NCI-H1092 (cell line): ENCODE results near the gene ZC3H4.
"Not testable (repeated sequence)": the region's sequence is repeated elsewhere in the genome, so short reads cannot be mapped to it uniquely, and the experiment has no call there.

ENCODE experiments used
- DNase-seq: peaks from one replicate; lab custom pipeline; 2025; lab: John Stamatoyannopoulos, UW

Gene ZC3H4

DNA sequence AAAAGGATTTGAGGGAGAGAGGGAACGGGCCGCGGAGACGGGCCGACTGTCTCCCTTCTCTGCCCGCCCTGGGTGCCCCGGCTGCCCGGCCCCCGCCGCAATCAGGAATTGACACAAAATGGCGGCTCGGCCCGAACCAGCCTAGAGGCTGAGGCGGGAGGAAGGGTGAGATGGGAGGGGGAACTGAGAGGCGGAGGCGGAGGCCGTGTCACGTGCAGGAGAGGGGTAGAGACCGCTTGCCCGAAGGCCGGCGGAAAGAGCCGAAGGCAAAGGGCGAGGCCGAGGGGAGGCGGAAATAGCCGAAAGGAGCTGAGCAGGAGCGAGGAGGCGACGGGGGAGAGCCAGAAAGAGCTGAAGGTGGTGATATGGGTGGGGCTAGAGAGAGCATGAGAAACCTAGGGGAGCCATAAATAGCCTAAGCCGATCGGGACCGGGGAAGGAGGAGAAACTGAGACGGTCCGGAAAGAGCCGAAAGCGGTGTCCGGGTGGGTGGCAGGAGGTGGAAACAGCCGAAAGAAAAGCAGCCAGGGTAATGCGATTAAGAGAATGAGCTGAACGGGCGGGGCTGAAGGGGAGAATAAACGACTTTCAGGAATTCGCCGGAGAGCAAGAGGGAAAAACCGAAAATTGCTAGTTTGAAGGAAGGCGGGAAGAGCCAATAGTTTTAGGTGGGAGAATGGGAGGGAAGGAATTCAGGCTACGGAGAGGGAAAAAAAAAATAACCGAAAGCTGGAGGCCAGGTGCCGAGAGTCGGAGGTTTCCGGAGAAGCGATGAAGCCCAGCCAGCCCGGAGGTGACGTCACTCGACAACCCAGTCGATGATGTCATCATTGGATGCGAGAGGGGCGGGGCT is at the start of gene ZC3H4:
Gene ZC3H4, minus strand, starts transcription at position 780 of the 853 bp plus-strand sequence. CDS start 1,192 bp downstream, outside the sequence.
- peak; percentile 97 for DNase-seq

DNA sequence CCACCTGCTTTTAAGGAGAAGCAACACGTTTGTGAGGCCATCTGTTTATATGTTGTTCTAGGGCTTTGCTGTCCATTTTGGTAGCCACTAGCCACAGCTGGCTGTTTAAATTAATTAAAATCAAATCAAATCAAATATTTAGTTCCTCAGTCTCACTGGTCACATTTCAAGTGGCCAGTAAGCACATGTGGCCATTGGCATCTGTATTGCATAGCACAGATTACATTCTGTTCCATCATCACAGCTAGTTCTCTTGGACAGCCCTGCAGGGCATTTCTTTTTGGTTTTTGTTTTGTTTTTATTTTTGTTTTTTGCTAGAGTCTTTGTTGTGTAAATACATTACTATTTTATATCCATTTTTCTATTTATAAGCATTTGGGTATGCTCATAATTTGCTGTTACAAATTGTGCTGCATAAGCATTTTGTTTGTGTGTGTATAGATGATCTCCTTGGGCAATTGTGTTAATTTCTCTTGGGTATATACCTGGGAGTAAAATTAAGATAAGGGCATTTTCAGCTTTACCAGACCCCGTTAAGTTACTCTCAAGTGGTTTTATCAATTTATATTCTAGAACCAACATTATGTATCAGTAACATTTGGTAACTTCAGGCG is 48.4 kb upstream of the ZC3H4 start:
- DNase-seq: no peak

DNA sequence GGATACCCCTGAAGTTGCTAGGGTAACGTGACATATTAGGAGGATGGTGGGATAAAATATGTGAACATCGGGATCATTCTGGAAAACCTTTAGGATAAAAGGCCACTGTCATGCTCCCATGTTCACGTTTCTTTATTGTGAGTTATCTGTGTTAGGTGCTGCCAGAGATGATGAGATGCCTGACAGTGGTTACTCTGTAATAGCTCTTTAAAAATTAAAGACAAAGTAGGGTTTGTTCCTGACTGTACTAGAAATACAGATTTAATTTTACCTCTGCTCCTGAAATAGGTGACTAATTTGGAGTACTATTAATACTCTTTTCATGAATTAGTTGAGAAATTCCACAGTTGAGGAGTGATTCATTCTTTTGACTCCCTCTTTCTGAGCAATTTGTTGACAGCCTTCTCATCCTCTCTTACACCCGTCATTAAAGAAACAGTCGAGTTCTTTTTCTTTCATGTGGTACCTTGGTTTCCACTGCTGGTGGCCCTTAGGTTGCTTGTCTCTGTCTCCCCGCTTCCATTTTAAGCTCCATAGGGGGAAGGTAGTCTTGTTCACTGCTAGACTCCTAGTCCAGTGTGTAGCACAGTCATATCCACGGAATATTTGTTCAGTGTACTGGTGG is 45.4 kb upstream of the ZC3H4 start:
- DNase-seq: no peak

DNA sequence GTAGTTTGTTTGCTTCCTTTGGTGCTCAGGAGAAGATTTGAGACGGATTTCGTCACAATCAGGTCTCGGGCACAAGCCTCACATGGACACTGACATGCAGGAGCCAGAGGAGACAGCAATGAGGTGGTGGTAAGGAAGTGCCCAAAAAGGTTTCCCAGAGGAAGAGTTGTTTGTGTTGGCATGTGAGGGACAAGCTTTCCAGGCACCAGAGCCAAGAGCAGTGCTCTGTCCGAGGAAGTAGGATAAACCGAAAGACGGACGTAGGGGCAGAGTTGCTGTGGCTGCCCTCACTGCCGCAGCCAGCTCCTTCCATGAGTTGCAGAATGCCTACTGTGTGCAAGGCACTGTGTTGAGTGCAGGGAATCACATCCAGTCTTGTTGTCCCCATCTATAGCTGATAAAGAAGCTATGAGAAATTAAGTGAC is 44.8 kb upstream of the ZC3H4 start:
- DNase-seq: no peak

DNA sequence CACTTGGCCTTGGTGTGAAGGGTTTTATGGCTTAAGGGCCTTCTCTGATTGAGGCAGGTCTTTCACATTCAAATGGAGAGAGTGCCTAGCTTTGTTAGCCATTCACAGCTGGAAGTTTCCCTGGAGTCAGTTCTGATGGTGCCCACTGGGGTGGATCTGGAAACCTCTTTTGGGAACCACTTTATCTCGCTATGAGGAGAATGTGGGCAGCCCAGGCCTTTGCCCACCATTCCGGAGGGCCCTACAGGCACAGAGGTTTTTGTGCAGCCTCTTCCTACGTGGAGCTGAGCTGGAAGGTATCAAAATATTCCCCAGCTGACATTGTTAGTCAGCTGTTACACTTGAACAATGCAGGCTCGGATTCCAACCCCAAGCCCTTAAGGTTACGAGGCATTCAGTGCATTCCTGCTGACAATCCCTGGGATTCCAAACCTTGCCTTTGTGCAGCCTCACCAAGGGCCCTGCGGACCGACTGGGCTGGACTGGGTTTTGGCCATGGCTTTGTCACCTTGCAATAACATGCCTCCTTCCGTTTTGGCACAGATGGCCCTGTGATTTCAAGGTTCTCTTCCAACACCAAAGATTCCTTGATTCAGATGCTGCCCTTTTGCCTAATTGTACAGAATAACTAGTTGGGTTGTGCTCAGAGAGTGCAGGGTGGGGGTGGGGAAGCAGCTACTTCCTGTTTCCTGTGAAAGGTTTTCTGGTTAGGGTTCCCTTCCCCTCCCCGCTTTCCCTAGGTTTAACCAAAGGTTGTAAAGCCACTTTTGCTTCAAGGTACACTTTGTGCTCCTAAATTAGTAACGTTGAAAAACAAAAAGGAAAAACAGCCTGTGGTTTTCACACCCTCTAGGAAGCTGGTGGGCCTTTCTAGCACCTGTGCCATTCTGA is 44.1 kb upstream of the ZC3H4 start:
- no peak for DNase-seq

DNA sequence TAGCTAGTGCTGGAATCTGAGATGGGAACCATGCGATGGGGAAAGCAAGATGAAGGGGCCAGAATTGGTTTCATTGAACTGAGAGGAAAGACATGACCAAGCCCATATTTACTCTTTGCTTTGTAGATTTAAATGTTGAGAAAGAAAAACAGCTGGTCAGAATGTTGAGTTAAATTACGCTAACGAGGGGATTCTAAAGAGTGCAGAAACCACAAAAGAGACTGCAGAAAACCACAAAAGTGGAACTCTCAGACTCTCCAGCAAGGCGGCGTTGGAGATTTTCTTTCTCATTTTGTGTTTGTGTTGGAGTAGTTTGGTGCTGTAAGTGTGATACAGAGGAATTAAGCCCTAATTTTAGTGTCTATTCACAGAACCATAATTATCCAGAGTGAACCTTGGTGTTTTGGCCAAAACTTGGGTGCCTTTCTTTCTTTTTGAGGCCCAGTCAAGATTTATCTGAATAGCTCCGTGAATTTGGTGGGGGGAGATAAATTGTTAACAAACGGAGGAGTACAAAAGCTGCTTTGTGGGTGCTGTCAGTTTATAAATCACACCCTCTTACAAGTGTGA is 43.4 kb upstream of the ZC3H4 start:
- DNase-seq: no peak

DNA sequence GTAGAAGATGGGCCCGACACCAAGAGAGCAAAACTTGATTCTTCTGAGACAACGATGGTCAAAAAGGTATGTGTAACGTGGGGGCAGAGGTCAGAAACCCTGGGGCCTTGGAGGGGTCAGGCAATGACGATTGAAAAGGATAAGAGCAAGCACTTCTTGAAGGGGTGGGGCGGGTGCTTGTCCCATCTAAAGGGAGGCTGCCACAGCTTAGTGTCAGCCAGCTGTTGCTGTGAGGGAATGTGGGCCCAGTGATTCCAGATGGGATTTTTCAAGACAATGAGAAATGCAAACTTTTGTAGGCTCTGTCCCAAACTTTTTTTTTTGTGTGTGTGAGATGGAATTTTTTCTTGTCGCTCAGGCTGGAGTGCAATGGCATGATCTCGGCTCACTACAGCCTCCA is 41.6 kb upstream of the ZC3H4 start:
- DNase-seq: no peak

DNA sequence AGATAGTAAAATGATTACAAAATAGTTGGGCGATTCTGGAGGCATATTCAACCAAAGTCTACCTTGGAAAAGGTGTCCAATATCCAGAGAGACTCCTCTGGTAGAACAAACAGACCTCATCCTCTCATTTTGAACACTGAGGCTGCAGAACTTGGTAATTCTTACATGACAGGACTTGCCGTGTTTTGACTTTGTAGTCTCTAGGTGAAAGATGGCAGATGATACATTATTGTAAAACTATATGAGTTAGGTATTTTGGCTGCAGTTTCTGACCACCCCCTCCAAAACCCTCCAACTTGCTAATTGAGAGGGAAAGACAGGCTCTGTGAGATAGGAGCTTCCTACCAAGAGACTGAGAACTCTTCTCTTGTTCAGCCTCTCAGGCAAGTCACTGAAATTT is 39.7 kb upstream of the ZC3H4 start:
- DNase-seq: no peak

DNA sequence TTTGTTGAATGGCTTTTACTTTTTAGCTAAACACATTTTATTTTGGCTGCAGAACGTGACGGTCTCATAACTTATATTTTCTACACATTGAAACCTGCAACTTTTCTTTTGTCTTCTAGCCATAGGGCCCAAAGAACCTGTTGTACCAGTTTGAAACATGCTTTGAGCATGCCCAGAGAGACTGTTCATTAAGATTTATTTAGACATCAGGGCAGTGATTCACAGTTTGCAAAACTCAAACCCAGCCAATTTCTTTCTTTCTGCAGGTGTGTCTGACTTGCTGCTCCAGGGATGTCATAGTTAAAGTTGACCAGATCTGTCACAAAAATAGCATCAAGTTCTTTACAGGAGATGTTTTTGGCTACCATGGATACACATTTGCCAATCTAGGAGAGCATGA is 39.1 kb upstream of the ZC3H4 start:
- no peak for DNase-seq

DNA sequence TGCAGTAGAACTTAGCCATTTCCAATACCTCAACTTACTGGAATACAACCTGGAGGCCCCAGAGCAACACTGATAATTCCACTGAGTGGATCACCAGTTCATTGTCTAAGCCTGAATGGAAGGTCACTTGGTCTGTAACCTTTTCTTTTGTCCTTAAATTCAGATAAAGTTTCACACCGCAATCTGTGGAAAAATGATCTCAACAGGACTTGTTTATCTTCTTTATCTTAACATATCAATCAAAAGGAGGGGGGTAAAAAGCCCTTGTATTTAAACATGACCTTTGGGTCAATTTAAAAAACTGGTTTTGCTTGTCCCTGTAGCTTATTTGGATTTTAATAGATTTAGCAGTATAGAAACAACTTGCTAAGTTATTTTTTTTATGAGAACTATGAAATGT is 38.6 kb upstream of the ZC3H4 start:
- no peak for DNase-seq

DNA sequence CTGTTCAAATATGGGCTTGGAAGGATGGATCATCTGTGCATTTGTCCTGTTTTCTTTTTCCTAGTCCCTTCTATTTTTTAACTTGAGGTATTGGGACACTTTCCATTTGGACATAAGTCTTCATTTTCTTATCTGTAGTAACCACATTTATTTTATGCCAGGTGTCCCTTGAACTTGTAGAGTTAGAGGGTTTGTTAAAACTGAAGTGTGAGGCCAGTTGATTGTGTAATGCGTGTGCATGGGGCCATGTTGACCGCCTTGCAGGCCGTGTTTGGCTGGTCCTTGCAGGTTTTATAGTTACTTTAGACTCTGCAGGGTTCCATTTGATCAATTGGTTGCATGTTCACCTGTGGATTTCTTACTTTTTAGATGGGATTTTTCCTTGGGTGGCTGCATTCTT is 38.1 kb upstream of the ZC3H4 start:
- DNase-seq: no peak

DNA sequence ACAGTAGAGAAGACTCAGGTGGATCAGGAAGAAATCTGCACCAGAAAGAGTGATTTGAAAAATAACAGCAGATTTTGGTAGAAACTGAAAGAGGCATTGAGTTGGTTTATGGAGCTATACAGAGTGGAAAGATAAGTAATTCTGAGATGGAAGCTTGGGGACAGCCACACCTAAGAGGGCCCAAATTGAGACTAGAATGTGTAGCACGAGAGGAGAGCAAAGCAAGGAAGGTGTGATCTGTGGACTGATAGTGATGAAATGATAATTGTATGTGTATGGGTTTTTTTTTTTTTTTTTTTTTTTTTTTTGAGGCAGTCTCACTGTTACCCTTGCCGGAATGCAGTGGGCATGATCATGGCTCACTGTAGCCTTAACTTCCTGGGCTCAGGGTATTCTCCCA is 33.3 kb upstream of the ZC3H4 start:
- DNase-seq: no peak

DNA sequence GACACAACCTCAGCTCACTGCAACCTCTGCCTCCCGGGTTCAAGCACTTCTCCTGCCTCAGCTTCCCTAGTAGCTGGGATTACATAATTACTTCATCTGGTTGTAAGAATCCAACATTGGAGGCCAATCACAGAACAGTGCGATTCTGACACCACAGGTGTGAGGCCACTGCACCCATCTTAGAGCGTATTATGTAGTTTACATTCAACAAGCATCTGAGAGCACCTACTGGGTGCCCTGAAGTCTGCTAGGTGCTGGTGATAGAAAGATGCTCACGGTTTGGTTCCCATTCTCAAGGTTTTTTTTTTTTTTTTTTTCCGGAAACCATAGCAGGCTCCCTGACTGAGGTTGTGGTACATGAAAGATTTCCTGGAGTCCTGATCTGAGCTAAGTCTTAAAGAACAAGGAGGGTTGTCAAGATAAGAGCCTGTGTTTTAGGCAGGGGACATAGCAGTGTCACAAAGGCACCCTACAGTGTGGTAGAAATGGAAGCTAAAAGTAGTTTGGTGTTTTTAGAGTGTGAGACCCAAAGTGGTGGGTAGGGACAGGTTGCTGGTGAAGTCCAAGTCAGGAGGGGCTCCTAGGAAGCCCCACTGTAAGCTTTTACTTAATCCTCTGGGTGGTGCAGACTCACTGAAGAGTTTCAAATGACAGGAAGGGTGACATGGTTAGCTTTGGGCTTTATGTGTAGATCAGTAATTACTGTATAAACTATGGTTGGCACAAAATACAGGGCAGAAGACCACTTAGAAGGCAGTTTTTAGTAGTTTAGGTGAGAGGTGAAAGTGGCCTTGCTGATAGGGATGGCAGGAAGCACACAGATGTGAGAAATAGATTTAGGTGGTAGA is 32.3 kb upstream of the ZC3H4 start:
- no peak for DNase-seq

DNA sequence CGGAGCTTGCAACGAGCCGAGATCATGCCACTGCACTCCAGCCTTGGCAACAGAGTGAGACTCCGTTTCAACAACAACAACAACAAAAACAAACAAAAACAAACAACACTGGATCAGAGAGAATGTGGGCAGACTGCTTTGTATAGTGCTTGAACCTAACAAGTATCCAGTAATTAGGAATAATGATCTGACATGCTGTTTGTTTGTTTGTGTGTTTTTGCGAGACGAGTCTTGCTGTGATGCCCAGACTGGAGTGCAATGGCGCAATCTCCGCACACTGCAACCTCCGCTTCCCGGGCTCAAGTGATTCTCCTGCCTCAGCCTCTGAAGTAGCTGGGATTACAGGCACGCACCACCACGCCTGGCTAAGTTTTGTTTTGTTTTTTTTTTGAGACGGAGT is 31.1 kb upstream of the ZC3H4 start:
- no peak for DNase-seq

DNA sequence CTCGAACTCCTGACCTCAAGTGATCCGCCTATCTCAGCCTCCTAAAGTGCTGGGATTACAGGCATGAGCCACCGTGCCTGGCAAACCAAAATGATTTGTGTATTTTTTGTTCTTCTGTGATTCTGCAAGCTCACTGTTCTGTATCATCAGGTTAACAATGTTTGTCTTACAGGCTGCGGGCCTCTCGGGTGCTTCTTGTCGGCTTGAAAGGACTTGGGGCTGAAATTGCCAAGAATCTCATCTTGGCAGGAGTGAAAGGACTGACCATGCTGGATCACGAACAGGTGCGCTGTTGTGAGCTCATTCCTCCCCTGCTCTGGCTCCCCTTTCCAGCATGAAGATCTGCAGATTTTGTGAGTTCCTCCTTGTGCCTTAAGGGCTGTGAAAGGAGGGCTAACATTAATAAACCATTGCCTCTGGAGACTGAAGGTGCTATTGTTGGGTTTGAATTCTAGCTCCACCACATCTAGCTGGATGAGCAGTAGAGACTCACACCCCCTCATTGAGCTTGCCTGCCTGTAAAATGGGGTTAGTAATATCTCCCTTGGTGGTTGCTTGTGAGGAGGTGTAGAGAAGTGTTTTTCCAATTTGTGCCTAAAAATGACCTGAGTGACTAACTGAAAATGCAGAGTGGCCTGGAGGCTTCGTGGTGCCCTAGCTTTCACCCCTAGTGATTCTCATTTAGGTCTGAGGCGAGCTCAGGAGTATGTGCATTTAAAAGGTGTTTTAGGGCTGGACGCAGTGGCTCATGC is 29.9 kb upstream of the ZC3H4 start:
- no peak for DNase-seq

DNA sequence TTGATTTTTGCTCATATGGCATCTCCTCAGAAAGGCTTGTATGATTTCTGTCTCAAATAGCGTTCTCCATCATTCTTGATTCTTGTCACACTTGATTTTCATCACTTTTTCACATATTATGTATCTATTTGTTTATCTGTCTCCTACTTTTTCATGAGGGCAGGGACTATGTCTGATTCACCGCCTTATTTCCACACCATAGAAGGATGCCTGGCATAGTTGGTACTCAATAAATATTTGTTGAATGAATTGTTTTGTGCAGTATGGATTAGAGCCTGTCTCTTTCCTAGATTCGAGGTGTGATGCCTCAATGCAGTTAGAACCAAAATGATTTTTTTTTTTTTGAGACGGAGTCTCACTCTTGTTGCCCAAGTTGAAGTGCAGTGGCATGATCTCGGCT is 29.2 kb upstream of the ZC3H4 start:
- no peak for DNase-seq

DNA sequence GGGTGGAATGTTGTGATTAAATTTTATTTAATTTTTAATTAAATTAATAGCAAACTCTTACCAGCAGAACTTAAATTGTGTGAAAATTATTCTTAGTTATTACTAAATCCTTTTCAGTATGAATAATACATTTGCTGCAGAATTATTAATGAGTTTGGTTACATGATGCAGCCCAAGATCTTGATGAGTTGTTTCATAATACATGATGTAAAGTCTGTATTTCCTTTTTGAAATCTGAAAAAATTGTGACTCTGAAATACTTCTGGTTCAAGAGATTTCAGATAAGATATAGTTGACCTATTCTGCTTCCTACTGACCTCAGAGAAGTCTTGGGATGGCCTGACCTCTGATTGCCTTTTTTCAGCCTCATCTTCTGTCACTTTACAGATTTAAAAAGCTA is 28.1 kb upstream of the ZC3H4 start:
- no peak for DNase-seq

DNA sequence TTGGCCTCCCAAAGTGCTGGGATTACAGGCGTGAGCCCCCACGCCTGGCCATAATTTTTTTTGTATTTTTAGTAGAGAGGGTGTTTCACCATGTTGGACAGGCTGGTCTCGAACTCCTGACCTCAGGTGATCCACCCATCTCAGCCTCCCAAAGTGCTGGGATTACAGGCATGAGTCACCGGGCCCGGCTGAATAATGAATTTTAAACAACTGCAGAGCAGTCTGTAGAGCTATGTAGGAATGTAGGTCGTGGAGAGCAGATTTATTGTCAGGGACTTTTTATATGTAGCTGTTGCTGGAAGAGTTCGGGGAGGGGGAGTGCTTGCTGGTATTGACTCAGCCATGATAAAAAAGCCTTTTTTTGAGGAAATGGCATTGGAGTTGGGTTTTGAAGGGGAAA is 27.7 kb upstream of the ZC3H4 start:
- not testable (repeated sequence) for DNase-seq

DNA sequence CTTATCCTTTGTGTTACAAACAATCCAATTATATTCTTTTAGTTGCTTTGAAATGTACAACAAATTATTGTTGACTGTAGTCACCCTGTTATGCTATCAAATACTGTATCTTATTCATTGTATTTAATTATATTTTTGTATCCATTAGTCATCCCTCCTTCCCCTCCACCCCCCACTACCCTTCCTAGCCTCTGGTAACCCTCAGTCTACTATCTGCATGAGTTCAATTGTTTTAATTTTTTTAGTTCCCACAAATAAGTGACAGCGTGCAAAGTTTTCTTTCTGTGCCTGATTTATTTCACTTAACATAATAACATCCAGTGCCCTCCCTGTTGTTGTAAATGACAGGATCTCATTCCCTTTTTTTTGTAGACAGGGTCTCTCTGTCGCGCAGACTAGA is 21.6 kb upstream of the ZC3H4 start:
- DNase-seq: no peak

DNA sequence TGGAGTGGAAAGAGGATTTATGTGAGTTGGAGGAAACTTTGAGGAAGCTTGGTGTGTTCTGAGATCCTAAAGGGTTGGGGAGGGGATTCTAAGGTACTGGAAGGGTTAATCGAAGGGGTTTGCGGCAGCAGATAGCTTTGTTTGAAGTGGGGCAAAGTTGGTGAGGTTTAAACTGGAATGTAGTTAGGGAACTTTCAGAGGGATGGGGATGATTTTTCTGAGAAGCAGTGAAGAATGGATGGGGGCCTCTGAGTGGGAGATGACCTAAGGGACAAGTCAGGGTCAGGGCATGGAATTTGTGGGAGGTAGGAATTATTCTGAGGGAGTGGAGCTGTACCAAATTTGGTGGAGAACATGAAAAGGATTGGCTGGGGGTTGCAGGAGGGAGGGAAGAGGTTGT is 21.0 kb upstream of the ZC3H4 start:
- DNase-seq: no peak
